Activated naive CD8-positive, alpha-beta T cell treated with anti-CD3 and anti-CD28 coated beads, Interleukin-2, amount 50 U/mL, for 24 hours (primary cell): ENCODE measurements around the gene MVB12B.

Experiments used
- ATAC-seq: fragments of 150-1000 bp; cut with Tn5 transposase; one replicate; pipeline ENCODE4 v1.10.0; 2021
- DNase-seq: peaks from one replicate; pipeline ENCODE4 v3.0.0; 2021
- H3K27ac Mint-ChIP-seq: one replicate; pipeline ENCODE4 v1.8.0; 2021; ENCODE audit warnings: mild to moderate bottlenecking, mixed read lengths
- H3K27me3 Mint-ChIP-seq: one replicate; pipeline ENCODE4 v1.8.0; 2021; ENCODE audit warnings: mixed read lengths
- H3K36me3 Mint-ChIP-seq: one replicate; pipeline ENCODE4 v1.8.0; 2021; ENCODE audit warnings: low read depth, mixed read lengths
- H3K4me1 Mint-ChIP-seq: one replicate; pipeline ENCODE4 v1.8.0; 2021; ENCODE audit warnings: mixed read lengths
- H3K4me3 Mint-ChIP-seq: one replicate; pipeline ENCODE4 v1.8.0; 2021; ENCODE audit warnings: mild to moderate bottlenecking, moderate library complexity, mixed read lengths
- H3K9me3 Mint-ChIP-seq: one replicate; pipeline ENCODE4 v1.8.0; 2021; ENCODE audit warnings: mixed read lengths

Gene MVB12B

GRCh38 chr9:126374366-126374781 lies 47.7 kb downstream of the MVB12B start:
- Mint-ChIP-seq H3K4me3 (no peak overlapping the region), H3K4me1 (peaks cover 19% of the 10 kb centered on the region), H3K9me3 (no peaks in the 10 kb centered on the region)

GRCh38 chr9:126375386-126375785 lies 48.8 kb downstream of the MVB12B start:
- DNase-seq (no peak), ATAC-seq (no peak)
- peaks cover 3% of the 10 kb centered on the region for H3K36me3 Mint-ChIP-seq
- H3K27me3 Mint-ChIP-seq, result no peaks in the 10 kb centered on the region
- H3K9me3 Mint-ChIP-seq, result no peaks in the 10 kb centered on the region
- peaks cover 19% of the 10 kb centered on the region for H3K4me1 Mint-ChIP-seq
- H3K27ac Mint-ChIP-seq, result no peak overlapping the region
- no peak overlapping the region for H3K4me3 Mint-ChIP-seq

More at GRCh38 chr9:126374366-126374781, 47.7 kb downstream of the MVB12B start:
- Mint-ChIP-seq H3K27ac (no peak overlapping the region), H3K27me3 (no peaks in the 10 kb centered on the region), H3K36me3 (peaks cover 3% of the 10 kb centered on the region)
- ATAC-seq (no peak), DNase-seq (no peak)

- Mint-ChIP-seq H3K4me3 (no peak overlapping the region), H3K4me1 (peaks cover 19% of the 10 kb centered on the region), H3K36me3 (peaks cover 3% of the 10 kb centered on the region), H3K27me3 (no peaks in the 10 kb centered on the region), H3K27ac (no peak overlapping the region), H3K9me3 (no peaks in the 10 kb centered on the region)
- no peak for ATAC-seq
- no peak for DNase-seq
Measured at GRCh38 chr9:126376311-126377175, 49.9 kb downstream of the MVB12B start.

DNA sequence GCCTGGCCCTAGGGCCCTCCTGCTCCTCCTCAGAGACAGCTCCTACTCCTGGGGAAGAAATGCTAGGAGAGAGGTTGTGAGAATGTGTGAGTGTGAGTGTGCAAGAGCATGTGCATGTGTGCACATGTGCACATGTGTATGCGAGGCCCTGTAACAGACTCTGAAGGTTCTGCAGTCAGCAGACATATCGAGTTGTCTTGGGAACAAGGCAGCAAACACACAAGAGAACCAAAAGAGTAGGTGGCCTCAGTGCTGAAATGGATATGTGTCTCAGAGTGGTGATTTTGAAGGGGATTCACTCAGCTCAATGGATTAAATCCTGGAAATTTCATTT lies 50.5 kb downstream of the MVB12B start:
- ATAC-seq (no peak), DNase-seq (no peak)
- Mint-ChIP-seq H3K4me3 (no peak overlapping the region), H3K27me3 (no peaks in the 10 kb centered on the region), H3K27ac (no peak overlapping the region), H3K36me3 (peaks cover 4% of the 10 kb centered on the region), H3K9me3 (no peaks in the 10 kb centered on the region), H3K4me1 (peaks cover 18% of the 10 kb centered on the region)

GRCh38 chr9:126377536-126377935 lies 50.9 kb downstream of the MVB12B start:
- Mint-ChIP-seq H3K9me3 (no peaks in the 10 kb centered on the region), H3K4me1 (peaks cover 16% of the 10 kb centered on the region), H3K36me3 (peaks cover 4% of the 10 kb centered on the region), H3K27me3 (no peaks in the 10 kb centered on the region), H3K4me3 (no peak overlapping the region), H3K27ac (no peak overlapping the region)
- no peak for DNase-seq
- no peak for ATAC-seq

GRCh38 chr9:126378761-126379160 lies 52.1 kb downstream of the MVB12B start:
- Mint-ChIP-seq H3K27me3 (no peaks in the 10 kb centered on the region), H3K9me3 (no peaks in the 10 kb centered on the region), H3K36me3 (peaks cover 3% of the 10 kb centered on the region), H3K4me3 (no peak overlapping the region), H3K4me1 (peaks cover 13% of the 10 kb centered on the region), H3K27ac (no peak overlapping the region)
- no peak for DNase-seq
- ATAC-seq, result no peak

GRCh38 chr9:126379661-126380360 lies 53.2 kb downstream of the MVB12B start:
- H3K4me1 Mint-ChIP-seq, result peaks cover 13% of the 10 kb centered on the region
- no peak for ATAC-seq
- no peaks in the 10 kb centered on the region for H3K27me3 Mint-ChIP-seq
- no peaks in the 10 kb centered on the region for H3K9me3 Mint-ChIP-seq
- DNase-seq, result no peak
- H3K27ac Mint-ChIP-seq, result no peak overlapping the region
- peaks cover 3% of the 10 kb centered on the region for H3K36me3 Mint-ChIP-seq
- no peak overlapping the region for H3K4me3 Mint-ChIP-seq

DNA sequence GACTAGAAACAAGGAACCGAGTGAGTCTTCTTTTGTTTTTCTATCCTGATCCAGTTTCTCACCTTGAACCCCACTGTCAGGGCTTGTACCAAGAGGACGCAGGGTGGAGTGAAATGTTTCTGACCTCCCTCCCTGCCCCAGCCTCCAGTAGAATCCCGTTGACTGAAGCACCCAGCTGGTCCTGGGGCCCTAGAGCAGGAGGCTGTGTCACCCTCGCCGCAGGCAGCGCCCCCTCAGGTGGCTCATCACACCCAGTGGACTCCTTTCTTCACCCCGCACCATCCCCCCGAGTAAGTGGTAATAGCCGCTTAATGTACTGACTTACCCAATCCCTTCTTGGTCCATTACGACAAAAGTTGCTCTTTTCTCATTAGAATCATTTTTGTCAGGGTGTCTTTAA lies 53.8 kb downstream of the MVB12B start:
- Mint-ChIP-seq H3K9me3 (no peaks in the 10 kb centered on the region), H3K4me1 (peaks cover 8% of the 10 kb centered on the region), H3K4me3 (no peak overlapping the region), H3K27me3 (no peaks in the 10 kb centered on the region), H3K36me3 (peaks cover 3% of the 10 kb centered on the region), H3K27ac (no peak overlapping the region)
- no peak for DNase-seq
- ATAC-seq, result no peak

- H3K27ac Mint-ChIP-seq, result no peak overlapping the region
- peaks cover 3% of the 10 kb centered on the region for H3K36me3 Mint-ChIP-seq
- H3K4me1 Mint-ChIP-seq, result peaks cover under 1% of the 10 kb centered on the region
- no peaks in the 10 kb centered on the region for H3K9me3 Mint-ChIP-seq
- no peak overlapping the region for H3K4me3 Mint-ChIP-seq
- ATAC-seq (no peak), DNase-seq (no peak)
- H3K27me3 Mint-ChIP-seq, result no peaks in the 10 kb centered on the region
Measured at GRCh38 chr9:126381195-126381594, 54.6 kb downstream of the MVB12B start.

DNA sequence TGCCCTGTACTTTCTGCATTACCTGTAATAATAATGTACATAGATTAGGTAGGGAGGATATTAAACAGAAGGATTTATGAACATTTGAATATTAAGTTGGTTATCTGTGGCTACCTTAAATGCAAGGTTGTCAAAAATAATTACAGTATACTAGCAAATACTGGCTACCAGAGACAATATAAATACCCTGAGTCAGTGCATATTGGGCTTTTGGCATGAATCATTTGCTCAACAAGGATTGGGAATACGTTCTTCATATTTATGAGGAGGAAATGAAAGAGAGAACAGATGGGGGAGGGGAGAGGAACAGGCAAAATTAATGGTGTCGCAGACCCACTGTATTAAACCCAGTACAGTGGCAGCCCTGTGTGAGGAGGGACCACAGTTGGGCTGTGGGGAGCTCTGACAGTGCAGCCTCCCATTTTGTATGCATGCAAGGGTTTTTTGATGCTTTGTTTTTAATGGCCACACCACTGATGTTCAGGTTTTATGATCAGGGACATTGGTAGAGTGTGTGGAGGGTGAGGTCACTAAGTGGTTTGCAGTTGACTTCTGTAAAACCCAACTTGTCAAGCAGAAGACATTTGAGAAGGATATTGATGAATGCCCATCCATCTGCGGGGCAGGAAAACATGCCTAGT lies 56.9 kb downstream of the MVB12B start:
- no peak for ATAC-seq
- no peaks in the 10 kb centered on the region for H3K9me3 Mint-ChIP-seq
- peaks cover 3% of the 10 kb centered on the region for H3K36me3 Mint-ChIP-seq
- H3K4me3 Mint-ChIP-seq, result no peak overlapping the region
- no peaks in the 10 kb centered on the region for H3K27me3 Mint-ChIP-seq
- no peaks in the 10 kb centered on the region for H3K4me1 Mint-ChIP-seq
- no peak for DNase-seq
- no peak overlapping the region for H3K27ac Mint-ChIP-seq

DNA sequence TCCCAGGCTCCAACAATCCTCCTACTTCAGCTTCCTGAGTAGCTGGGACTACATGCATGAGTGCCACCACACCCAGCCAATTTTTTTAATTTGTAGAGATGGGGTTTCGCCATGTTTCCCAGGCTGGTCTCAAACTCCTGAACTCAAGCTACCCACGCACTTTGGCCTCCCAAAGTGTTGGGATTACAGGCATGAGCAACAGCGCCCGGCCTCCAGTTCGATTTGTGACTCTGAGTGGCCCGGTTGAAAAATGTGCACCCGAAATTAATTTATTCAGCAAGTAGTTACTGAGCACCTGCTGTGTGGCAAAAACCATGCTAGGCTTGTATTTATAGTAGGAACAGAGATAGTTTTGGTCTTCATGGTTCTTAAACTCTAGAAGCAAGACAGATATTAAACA lies 58.3 kb downstream of the MVB12B start:
- Mint-ChIP-seq H3K36me3 (peaks cover 1% of the 10 kb centered on the region), H3K27me3 (no peaks in the 10 kb centered on the region), H3K4me3 (no peak overlapping the region), H3K27ac (no peak overlapping the region), H3K4me1 (peaks cover 2% of the 10 kb centered on the region), H3K9me3 (no peaks in the 10 kb centered on the region)
- no peak for DNase-seq
- no peak for ATAC-seq

- no peaks in the 10 kb centered on the region for H3K27me3 Mint-ChIP-seq
- H3K27ac Mint-ChIP-seq, result no peak overlapping the region
- H3K4me1 Mint-ChIP-seq, result peaks cover 6% of the 10 kb centered on the region
- peaks cover 1% of the 10 kb centered on the region for H3K36me3 Mint-ChIP-seq
- H3K4me3 Mint-ChIP-seq, result no peak overlapping the region
- ATAC-seq, result no peak
- no peaks in the 10 kb centered on the region for H3K9me3 Mint-ChIP-seq
- no peak for DNase-seq
Measured at GRCh38 chr9:126386088-126386487, 59.5 kb downstream of the MVB12B start.

DNA sequence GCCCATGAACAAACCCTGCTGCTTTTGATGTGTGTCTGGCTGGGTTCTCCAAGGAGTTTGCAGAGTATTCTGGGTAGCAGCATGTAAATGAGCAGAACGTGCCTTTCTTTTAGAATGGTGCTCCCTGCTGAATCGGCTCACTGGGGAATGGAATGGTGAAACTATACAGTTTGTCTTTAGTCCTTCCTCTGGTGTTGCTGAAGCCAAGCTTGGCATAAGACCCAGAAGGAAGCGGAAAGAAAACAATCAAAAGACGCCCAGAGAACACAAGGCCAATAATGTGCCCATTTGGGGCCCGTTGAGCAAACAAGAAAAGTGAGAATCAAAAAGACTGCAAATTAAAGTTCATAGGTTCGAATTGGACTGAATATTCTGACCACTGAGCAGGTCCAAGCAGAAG lies 60.1 kb downstream of the MVB12B start:
- no peak for DNase-seq
- no peak overlapping the region for H3K27ac Mint-ChIP-seq
- no peak overlapping the region for H3K4me3 Mint-ChIP-seq
- ATAC-seq, result no peak
- no peaks in the 10 kb centered on the region for H3K27me3 Mint-ChIP-seq
- H3K9me3 Mint-ChIP-seq, result no peaks in the 10 kb centered on the region
- H3K36me3 Mint-ChIP-seq, result peaks cover 1% of the 10 kb centered on the region
- H3K4me1 Mint-ChIP-seq, result peaks cover 11% of the 10 kb centered on the region

- Mint-ChIP-seq H3K9me3 (no peaks in the 10 kb centered on the region), H3K36me3 (peaks cover 5% of the 10 kb centered on the region), H3K4me1 (peaks cover 12% of the 10 kb centered on the region), H3K4me3 (no peak overlapping the region), H3K27ac (no peak overlapping the region), H3K27me3 (no peaks in the 10 kb centered on the region)
- no peak for DNase-seq
- ATAC-seq, result no peak
Measured at GRCh38 chr9:126388964-126389708, 62.5 kb downstream of the MVB12B start.
